Erythroblast (primary cell): Measurements from ENCODE around the gene ZNF276.

Experiments used
- GATA1 ChIP-seq: IDR thresholded peaks from 2 replicates; pipeline ENCODE4 v1.6.1; 2011; ENCODE audit warnings: low read depth, mild to moderate bottlenecking, control low read depth, low read length, moderate library complexity
- POLR2A ChIP-seq: IDR thresholded peaks from 2 replicates; pipeline ENCODE4 v1.6.1; 2011; ENCODE audit warnings: mild to moderate bottlenecking, low read length

- TF ChIP-seq POLR2A (no peak), GATA1 (no peak)
Observed at GRCh38 chr16:89706518-89707260, 14.6 kb upstream of the ZNF276 start.
